GM13976 (cell line): ENCODE results near the gene DNAJC11.

Experiments
- DNase-seq: peaks from one replicate; pipeline ENCODE4 v3.0.0; 2012; ENCODE audit warnings: low spot score
- CTCF ChIP-seq: IDR thresholded peaks from 2 replicates; pipeline ENCODE4 v1.5.1; 2012; ENCODE audit warnings: borderline replicate concordance, mild to moderate bottlenecking; ENCODE audit not compliant: insufficient read depth; ENCODE audit errors: extremely low read depth, missing control alignments, control extremely low read depth
- in situ Hi-C: fragments of 300-500 bp; cut with MboI; formaldehyde crosslinking; loops from one replicate; pipeline ENCODE4 v1.12.0; 2022; ENCODE audit warnings: low sequenced_read_pairs, mixed read lengths, inconsistent platforms; ENCODE audit not compliant: unreplicated experiment

DNAJC11 gene

GRCh38 chr1:6592865-6593593 lies 108.6 kb downstream of the DNAJC11 start:
- DNase-seq: no peak
- no peak for TF ChIP-seq CTCF
- in situ Hi-C loops: no loop called here

- DNase-seq: no peak
- in situ Hi-C loops: no loop called here
- TF ChIP-seq CTCF: no peak
Observed at GRCh38 chr1:6592441-6592840, 109.2 kb downstream of the DNAJC11 start.

GRCh38 chr1:6591644-6592043 lies 110.0 kb downstream of the DNAJC11 start:
- no peak for TF ChIP-seq CTCF
- DNase-seq: no peak
- in situ Hi-C loops: no loop called here

GRCh38 chr1:6591222-6591621 lies 110.4 kb downstream of the DNAJC11 start:
- in situ Hi-C loops: no loop called here
- TF ChIP-seq CTCF: no peak
- DNase-seq: no peak

- no peak for DNase-seq
- in situ Hi-C loops: no loop called here
- no peak for TF ChIP-seq CTCF
Observed at GRCh38 chr1:6590046-6590445, 111.6 kb downstream of the DNAJC11 start.

- DNase-seq: no peak
- in situ Hi-C loops: no loop called here
- TF ChIP-seq CTCF: no peak
Observed at GRCh38 chr1:6588893-6589520, 112.6 kb downstream of the DNAJC11 start.
